ENCODE data around the gene MTRFR. TPM values are rescaled to one million over a fixed set of nuclear protein-coding genes. Genes with fewer than 3 reads are reported as not detected.
"Not testable (repeated sequence)": the region's sequence is repeated elsewhere in the genome, so short reads cannot be mapped to it uniquely, and the experiment has no call there.

The MTRFR gene
- polyA plus RNA-seq, 1 donor (not counting 4 experiments of a cell fraction or from before 2014, with no cell fraction given): 8.5 TPM

GRCh38 chr12:123245678-123246077, 12.4 kb downstream of the MTRFR start:
- dilution Hi-C loops (cut with MboI; ENCODE audit: extremely low pct_ligation_motif_present, low sequenced_read_pairs): no loop called here
- no peak overlapping the region for H3K27ac ChIP-seq (ENCODE audit: control insufficient read depth, insufficient read depth, low read length)
- no peak overlapping the region for H2AFZ ChIP-seq (ENCODE audit: control insufficient read depth, low read length)
- H3K27me3 ChIP-seq (ENCODE audit: control insufficient read depth, extremely low read depth, insufficient read depth, low read length): no peaks in the 10 kb centered on the region
- FAIRE-seq: no peak
- no peaks in the 10 kb centered on the region for H3K9me3 ChIP-seq (ENCODE audit: control insufficient read depth, low read depth, low read length)
- peaks cover 5 to 6% of the 10 kb centered on the region in 2 experiments for H3K36me3 ChIP-seq (ENCODE audit: control insufficient read depth in 2 of 2, extremely low read depth in 1 of 2, insufficient read depth in 2 of 2, low read length in 2 of 2)
- H3K9ac ChIP-seq (ENCODE audit: control insufficient read depth, extremely low read depth, insufficient read depth, low read length): no peak overlapping the region
- H3K9me1 ChIP-seq (ENCODE audit: control insufficient read depth, extremely low read depth, insufficient read depth, low read length): no peaks in the 10 kb centered on the region
- no peak overlapping the region for H3K4me3 ChIP-seq (ENCODE audit: control insufficient read depth in 2 of 3, extremely low read depth in 1 of 3, insufficient read depth in 2 of 3, low read depth in 1 of 3, low read length in 3 of 3)
- H3K4me2 ChIP-seq (ENCODE audit: control insufficient read depth, extremely low read depth, insufficient read depth, low read depth, low read length): no peak overlapping the region
- no peak for DNase-seq (ENCODE audit: low read depth, low spot score)
- TF ChIP-seq CTCF (optimal IDR thresholded peaks at IDR 0.05 in 1 of 3, IDR thresholded peaks at IDR 0.05 in 1 of 3, conservative IDR thresholded peaks at IDR 0.05 in 1 of 3; ENCODE audit: extremely low read depth in 1 of 3, insufficient read depth in 2 of 3, low read length in 3 of 3) (no peak), EZH2 (IDR thresholded peaks at IDR 0.05; ENCODE audit: low read length) (no peak)
- H4K20me1 ChIP-seq (ENCODE audit: control insufficient read depth, extremely low read depth, insufficient read depth, low read length): no peaks in the 10 kb centered on the region
- H3K79me2 ChIP-seq (ENCODE audit: control insufficient read depth, insufficient read depth, low read length): peaks cover 45% of the 10 kb centered on the region
- H3K4me1 ChIP-seq (ENCODE audit: control insufficient read depth, extremely low read depth, insufficient read depth, low read length): peaks cover 5% of the 10 kb centered on the region

GRCh38 chr12:123248129-123248528, 14.9 kb downstream of the MTRFR start:
- H2AFZ ChIP-seq (ENCODE audit: control insufficient read depth, low read length); H3K4me3 ChIP-seq (ENCODE audit: control insufficient read depth in 2 of 3, extremely low read depth in 1 of 3, insufficient read depth in 2 of 3, low read depth in 1 of 3, low read length in 3 of 3); H3K9me1 ChIP-seq (ENCODE audit: control insufficient read depth, extremely low read depth, insufficient read depth, low read length); H3K27me3 ChIP-seq (ENCODE audit: control insufficient read depth, extremely low read depth, insufficient read depth, low read length); DNase-seq (ENCODE audit: low read depth, low spot score); H3K36me3 ChIP-seq (ENCODE audit: control insufficient read depth in 2 of 2, extremely low read depth in 1 of 2, insufficient read depth in 2 of 2, low read length in 2 of 2); dilution Hi-C loops (cut with MboI; ENCODE audit: extremely low pct_ligation_motif_present, low sequenced_read_pairs); FAIRE-seq; H3K27ac ChIP-seq (ENCODE audit: control insufficient read depth, insufficient read depth, low read length); H3K4me2 ChIP-seq (ENCODE audit: control insufficient read depth, extremely low read depth, insufficient read depth, low read depth, low read length); H4K20me1 ChIP-seq (ENCODE audit: control insufficient read depth, extremely low read depth, insufficient read depth, low read length); H3K9me3 ChIP-seq (ENCODE audit: control insufficient read depth, low read depth, low read length); H3K9ac ChIP-seq (ENCODE audit: control insufficient read depth, extremely low read depth, insufficient read depth, low read length): not testable (repeated sequence)
- peaks cover 52% of the 10 kb centered on the region for H3K79me2 ChIP-seq (ENCODE audit: control insufficient read depth, insufficient read depth, low read length)
- H3K4me1 ChIP-seq (ENCODE audit: control insufficient read depth, extremely low read depth, insufficient read depth, low read length): peaks cover 18% of the 10 kb centered on the region

GRCh38 chr12:123248996-123249741, 15.9 kb downstream of the MTRFR start:
- DNase-seq (ENCODE audit: low read depth, low spot score); H4K20me1 ChIP-seq (ENCODE audit: control insufficient read depth, extremely low read depth, insufficient read depth, low read length); H3K9me3 ChIP-seq (ENCODE audit: control insufficient read depth, low read depth, low read length); H3K27me3 ChIP-seq (ENCODE audit: control insufficient read depth, extremely low read depth, insufficient read depth, low read length); H2AFZ ChIP-seq (ENCODE audit: control insufficient read depth, low read length); H3K4me2 ChIP-seq (ENCODE audit: control insufficient read depth, extremely low read depth, insufficient read depth, low read depth, low read length); H3K9me1 ChIP-seq (ENCODE audit: control insufficient read depth, extremely low read depth, insufficient read depth, low read length); H3K4me3 ChIP-seq (ENCODE audit: control insufficient read depth in 2 of 3, extremely low read depth in 1 of 3, insufficient read depth in 2 of 3, low read depth in 1 of 3, low read length in 3 of 3); H3K27ac ChIP-seq (ENCODE audit: control insufficient read depth, insufficient read depth, low read length); H3K9ac ChIP-seq (ENCODE audit: control insufficient read depth, extremely low read depth, insufficient read depth, low read length); H3K36me3 ChIP-seq (ENCODE audit: control insufficient read depth in 2 of 2, extremely low read depth in 1 of 2, insufficient read depth in 2 of 2, low read length in 2 of 2); FAIRE-seq; dilution Hi-C loops (cut with MboI; ENCODE audit: extremely low pct_ligation_motif_present, low sequenced_read_pairs): not testable (repeated sequence)
- peaks cover 28% of the 10 kb centered on the region for H3K4me1 ChIP-seq (ENCODE audit: control insufficient read depth, extremely low read depth, insufficient read depth, low read length)
- peaks cover 52% of the 10 kb centered on the region for H3K79me2 ChIP-seq (ENCODE audit: control insufficient read depth, insufficient read depth, low read length)

Measured in keratinocyte (primary cell).